K562 (cell line): Measurements from ENCODE around the gene PHF19. TPM values are rescaled to one million over a fixed set of nuclear protein-coding genes. Genes with fewer than 3 reads are reported as not detected.
A peak's percentile ranks its signal among the peaks of the same experiment; 100 is the strongest.

Experiments used
- ATAC-seq: fragments of 200-7000 bp; cut with Tn5 transposase; 3 replicates; pipeline ENCODE4 v1.9.1; 2020; ENCODE audit warnings: moderate library complexity
- BruUV-seq: library from RNA; stranded (reverse); fragments of 400-500 nt; replicated peaks from 2 replicates; lab custom pipeline; 2021; lab: Mats Ljungman, UMichigan
- CTCF ChIA-PET: fragments of 300-600 bp; formaldehyde crosslinking; extraction: SDS; loops from one replicate; lab custom pipeline; 2021; ENCODE audit warnings: low intra/inter-chr PET ratio; lab: Yijun Ruan, JAX
- POLR2A ChIA-PET: fragments of 300-600, 350-650 bp; sonication (Branson Sonifier 250); formaldehyde crosslinking; extraction: SDS; loops from one replicate; lab custom pipeline; 2021; ENCODE audit warnings: antibody characterized with exemption, inconsistent platforms; lab: Yijun Ruan, JAX
- DNase-seq, 4 experiments: peaks; one replicate each; pipeline versions ENCODE4 v3.0.0 to v3.0.0-alpha.2; 2011 to 2018; ENCODE audit warnings: low spot score in 3 of 4, mixed read lengths in 3 of 4; ENCODE audit errors: extremely low read depth in 1 of 4
- FAIRE-seq: peaks from 2 replicates; lab custom pipeline; 2011; peaks lifted over from hg19 to GRCh38; lab: Jason Lieb, UNC
- H2AFZ ChIP-seq: 2 replicates; pipeline ENCODE4 v1.6.0; 2011; ENCODE audit warnings: low read depth, low read length, control low read depth, inconsistent platforms
- H3K27ac ChIP-seq: fragments of 200-600 bp; 3 replicates; pipeline ENCODE4 v1.8.0; 2011; ENCODE audit warnings: low read depth, mild to moderate bottlenecking, control low read depth, inconsistent platforms, low read length, moderate library complexity, mixed read lengths; ENCODE audit errors: extremely low read depth
- H3K27me3 ChIP-seq, 2 experiments: fragments of 300-600 bp in 1 of 2; 2 replicates in 1 of 2; 3 replicates in 1 of 2; pipeline versions ENCODE4 v1.6.0 to v1.8.0; 2011; ENCODE audit warnings: inconsistent platforms in 2 of 2, low read length in 2 of 2, mild to moderate bottlenecking in 1 of 2, mixed read lengths in 1 of 2, moderate library complexity in 1 of 2; ENCODE audit not compliant: control insufficient read depth in 2 of 2, insufficient read depth in 2 of 2
- H3K36me3 ChIP-seq: fragments of 300-600 bp; 3 replicates; pipeline ENCODE4 v1.8.0; 2011; ENCODE audit warnings: mild to moderate bottlenecking, low read length, inconsistent platforms; ENCODE audit not compliant: control insufficient read depth, insufficient read depth
- H3K4me1 ChIP-seq, 2 experiments: fragments of 200-600 bp in 1 of 2; replicated peaks in 1 of 2; 2 replicates in 1 of 2; 3 replicates in 1 of 2; pipeline versions ENCODE4 v1.5.1 to v1.8.0; 2011; ENCODE audit warnings: inconsistent platforms in 2 of 2, low read length in 2 of 2, mild to moderate bottlenecking in 1 of 2, mixed read lengths in 1 of 2, moderate library complexity in 1 of 2; ENCODE audit not compliant: control insufficient read depth in 2 of 2, insufficient read depth in 2 of 2
- H3K4me2 ChIP-seq: 2 replicates; pipeline ENCODE4 v1.6.1; 2011; ENCODE audit warnings: low read length, control low read depth, inconsistent platforms, mixed read lengths; ENCODE audit not compliant: insufficient read depth
- H3K4me3 ChIP-seq: fragments of 200-600 bp; sonication (generic), shearing (Covaris generic); 2 replicates; pipeline ENCODE4 v1.5.1; 2016; ENCODE audit warnings: control low read depth, inconsistent platforms
- H3K79me2 ChIP-seq: fragments of 200-600 bp; 3 replicates; pipeline ENCODE4 v1.8.0; 2011; ENCODE audit warnings: low read length, inconsistent platforms; ENCODE audit not compliant: control insufficient read depth, insufficient read depth
- H3K9ac ChIP-seq, 2 experiments: 2 replicates each; pipeline versions ENCODE4 v1.6.0 to v1.6.1; 2011; ENCODE audit warnings: low read depth in 2 of 2, low read length in 2 of 2, control low read depth in 1 of 2, inconsistent platforms in 1 of 2, mild to moderate bottlenecking in 1 of 2, mixed read lengths in 1 of 2; ENCODE audit not compliant: insufficient read depth in 1 of 2
- H3K9me1 ChIP-seq: one replicate; pipeline ENCODE4 v1.6.0; 2011; ENCODE audit warnings: inconsistent platforms, mild to moderate bottlenecking, low read length, moderate library complexity; ENCODE audit not compliant: control insufficient read depth, insufficient read depth
- H3K9me3 ChIP-seq: replicated peaks from 2 replicates; pipeline ENCODE4 v1.5.1; 2011; ENCODE audit warnings: low read depth, low read length, inconsistent platforms; ENCODE audit not compliant: control insufficient read depth, insufficient read depth
- H4K20me1 ChIP-seq: replicated peaks from 2 replicates; pipeline ENCODE4 v1.6.1; 2011; ENCODE audit warnings: low read length, inconsistent platforms, mixed read lengths; ENCODE audit not compliant: control insufficient read depth, insufficient read depth
- CHD4 ChIP-seq: fragments of 200-600 bp; sonication (generic); IDR thresholded peaks from 3 replicates; pipeline ENCODE4 v1.6.1; 2012; ENCODE audit warnings: low read depth, mild to moderate bottlenecking, mixed read lengths, low read length, inconsistent platforms; ENCODE audit not compliant: insufficient read depth, insufficient replicate concordance, poor library complexity, severe bottlenecking
- EP400 ChIP-seq: fragments of 450-650 bp; IDR thresholded peaks from 2 replicates; pipeline ENCODE4 v1.6.1; 2017; ENCODE audit warnings: antibody characterized with exemption, mild to moderate bottlenecking, moderate library complexity
- GTF2A2 ChIP-seq: IDR thresholded peaks from 2 replicates; pipeline ENCODE4 v1.6.1; 2016; ENCODE audit warnings: mild to moderate bottlenecking, missing genetic modification characterization, missing compliant biosample characterization
- HDAC8 ChIP-seq: fragments of 450-650 bp; IDR thresholded peaks from 2 replicates; pipeline ENCODE4 v1.6.1; 2016; ENCODE audit warnings: mild to moderate bottlenecking, missing genetic modification characterization, moderate library complexity, missing compliant biosample characterization
- IFI16 ChIP-seq: fragments of 250-450 bp; sonication (Bioruptor Pico); IDR thresholded peaks from 2 replicates; pipeline ENCODE4 v2.1.2; 2022; ENCODE audit warnings: mild to moderate bottlenecking, inconsistent platforms
- RBM25 ChIP-seq: fragments of 200-400 bp; formaldehyde crosslinking; IDR thresholded peaks from 2 replicates; pipeline ENCODE4 v1.6.1; 2018; ENCODE audit warnings: low read length, low read depth, moderate library complexity; ENCODE audit not compliant: severe bottlenecking
- RCOR1 ChIP-seq, 2 experiments: IDR thresholded peaks; 2 replicates each; pipeline ENCODE4 v1.6.1; 2012; ENCODE audit warnings: low read depth in 2 of 2, low read length in 2 of 2, borderline replicate concordance in 1 of 2, improper control_type of control experiment in 1 of 2
- SMARCA5 ChIP-seq: fragments of 450-650 bp; IDR thresholded peaks from 2 replicates; pipeline ENCODE4 v1.6.1; 2016
- SREBF2 ChIP-seq: sonication (generic); formaldehyde crosslinking; IDR thresholded peaks from 2 replicates; pipeline ENCODE4 v1.4.0; 2020; ENCODE audit warnings: mild to moderate bottlenecking, missing genetic modification reagents
- TSC22D4 ChIP-seq: fragments of 450-650 bp; IDR thresholded peaks from 2 replicates; pipeline ENCODE4 v1.6.1; 2016; ENCODE audit warnings: missing genetic modification characterization, missing biosample characterization, control low read depth
- ZFP36 ChIP-seq: fragments of 150-350 bp; IDR thresholded peaks from 2 replicates; pipeline ENCODE4 v1.6.1; 2018; ENCODE audit warnings: low read length, low read depth; ENCODE audit not compliant: partially characterized antibody
- ZFPM2 ChIP-seq: fragments of 250-450 bp; sonication (Bioruptor Pico); IDR thresholded peaks from 2 replicates; pipeline ENCODE4 v1.5.1; 2022; ENCODE audit warnings: mild to moderate bottlenecking
- ZNF165 ChIP-seq: fragments of 250-450 bp; sonication (Bioruptor Pico); IDR thresholded peaks from 2 replicates; pipeline ENCODE4 v1.4.0; 2020; ENCODE audit warnings: borderline replicate concordance
- ZNF512 ChIP-seq: IDR thresholded peaks from 2 replicates; pipeline ENCODE4 v1.6.1; 2016; ENCODE audit warnings: missing genetic modification characterization, missing compliant biosample characterization
- WGBS: fragments of 100-300 bp; shearing (Covaris generic); methylation state at CpG from one replicate; pipeline ENCODE4 v1.1.6; 2016; ENCODE audit warnings: low coverage, mixed read lengths; ENCODE audit not compliant: insufficient coverage; ENCODE audit errors: missing lambda C conversion rate; 5-methylcytosine and 5-hydroxymethylcytosine counted together
- in situ Hi-C: fragments of 300-500 bp; cut with MboI; formaldehyde crosslinking; loops from 4 replicates; pipeline ENCODE4 v1.15.0; 2018; ENCODE audit warnings: inconsistent platforms, mixed read lengths
- intact Hi-C: fragments of 100-400 bp; cut with micrococcal nuclease; formaldehyde crosslinking; loops from 2 replicates; pipeline ENCODE4 v1.14.2; 2022
- polyA plus RNA-seq, 8 experiments: library from polyadenylated mRNA; depleted of rRNA in 4 of 8; stranded (reverse) in 5 of 8; unstranded in 3 of 8; fragments of >200 nt; fragmentation: Nextera tagmentation in 2 of 8; fragmentation: Illumina TruSeq in 1 of 8; extraction: Ambion mirVana in 2 of 8; extraction: Trizol in 1 of 8; gene quantifications; 2 replicates each; pipeline versions ENCODE4 v1.2.1 to v1.2.3, GENCODE V29; 2011 to 2014; ENCODE audit warnings: inconsistent platforms in 1 of 8, missing spikeins in 1 of 8
- total RNA-seq, 7 experiments: library from RNA; depleted of rRNA in 6 of 7; stranded (reverse); fragments of >200 nt in 6 of 7; fragmentation: Illumina TruSeq in 2 of 7; extraction: Trizol in 2 of 7; gene quantifications; 2 replicates each; pipeline versions ENCODE4 v1.2.1 to v1.2.3, GENCODE V29; 2011 to 2021; ENCODE audit warnings: low replicate concordance in 1 of 7

The PHF19 gene
- total and polyA plus RNA-seq, 9 of the 15 experiments (the other 6 are each of a cell fraction or from before 2014, with no cell fraction given) = 95.8 to 403 (median 255) TPM

GRCh38 chr9:120898396-120898795 lies 21.4 kb upstream of the PHF19 start:
- H3K4me2 ChIP-seq = no peak overlapping the region
- no peaks in the 10 kb centered on the region for H3K79me2 ChIP-seq
- in situ Hi-C loops (no loop called here), intact Hi-C loops (loop anchor here (5.0 kb wide), 1 partner anchor 71 kb away; no protein-coding TSS in a partner anchor)
- no TSS peak for BruUV-seq
- H4K20me1 ChIP-seq = no peaks in the 10 kb centered on the region
- peaks cover 47 to 49% of the 10 kb centered on the region in 2 experiments for H3K4me1 ChIP-seq
- TF ChIP-seq SMARCA5 = no peak
- TF ChIP-seq EP400 = no peak
- no peak for TF ChIP-seq SREBF2
- no peak for TF ChIP-seq IFI16 (CRISPR knock-in tag)
- TF ChIP-seq ZNF165 = no peak
- TF ChIP-seq ZFPM2 = no peak
- FAIRE-seq (no peak), DNase-seq (peak in 1 of 4 experiments; percentile 13), ATAC-seq (no peak)
- H3K36me3 ChIP-seq = no peaks in the 10 kb centered on the region
- 74% methylated on average over 3 of the region's 3 CpGs for WGBS
- peak overlapping the region; percentile 60 for H2AFZ ChIP-seq
- no peaks in the 10 kb centered on the region for H3K27me3 ChIP-seq
- peak overlapping the region; percentile 2; the same call in 1 of the 3 replicates for H3K27ac ChIP-seq
- ChIA-PET POLR2A (interaction anchor here (7.8 to 22.9 kb wide), 2 partner anchors 11 to 24 kb away, joined by 91 to 464 read pairs; partner anchors contain the start of gene PHF19), CTCF (no interaction called here)
- H3K4me3 ChIP-seq = no peak overlapping the region
- H3K9ac ChIP-seq = peak overlapping the region in 1 of 2 experiments; percentile 4; a peak in 2 of 4 replicates
- no peaks in the 10 kb centered on the region for H3K9me3 ChIP-seq
- H3K9me1 ChIP-seq = no peaks in the 10 kb centered on the region

- WGBS = 96% methylated on average over 2 of the region's 2 CpGs
- H4K20me1 ChIP-seq = no peaks in the 10 kb centered on the region
- peak overlapping the region in 1 of 2 experiments; percentile 13; a peak in 1 of 4 replicates for H3K9ac ChIP-seq
- peak overlapping the region; percentile 40; the same call in 2 of the 3 replicates for H3K27ac ChIP-seq
- no peaks in the 10 kb centered on the region for H3K9me1 ChIP-seq
- H3K4me1 ChIP-seq = peaks cover 56 to 66% of the 10 kb centered on the region in 2 experiments
- FAIRE-seq = no peak
- BruUV-seq = no TSS peak
- intact Hi-C loops (loop anchor here (5.0 kb wide), 1 partner anchor 69 kb away; no protein-coding TSS in a partner anchor), in situ Hi-C loops (no loop called here)
- no peaks in the 10 kb centered on the region for H3K27me3 ChIP-seq
- DNase-seq = peak in 1 of 4 experiments; percentile 27
- ChIA-PET POLR2A (interaction anchor here (0.6 to 22.9 kb wide), 7 partner anchors 10 to 102 kb away, joined by 3 to 464 read pairs (median 6); partner anchors contain the start of genes FBXW2 and PHF19), CTCF (no interaction called here)
- H3K79me2 ChIP-seq = no peaks in the 10 kb centered on the region
- H3K4me2 ChIP-seq = no peak overlapping the region
- no peaks in the 10 kb centered on the region for H3K9me3 ChIP-seq
- H3K4me3 ChIP-seq = no peak overlapping the region
- ATAC-seq = no peak
- H2AFZ ChIP-seq = peak overlapping the region; percentile 27; the same call in 1 of the 2 replicates
- H3K36me3 ChIP-seq = no peaks in the 10 kb centered on the region
- TF ChIP-seq CHD4 = peak; percentile 97
- TF ChIP-seq RCOR1 (IDR thresholded peaks at IDR 0.05; ENCODE audit: borderline replicate concordance in 1 of 2, low read depth in 2 of 2, low read length in 2 of 2) = peak; percentile 53 to 95
- no peak for TF ChIP-seq TSC22D4 (tag)
- TF ChIP-seq ZFP36 = peak; percentile 10
- TF ChIP-seq ZNF512 (tag) = peak; percentile 43; the same call in 1 of the 2 replicates
- 0 out of 2 replicates have a peak, but pooled peaks have one; percentile 51 for TF ChIP-seq HDAC8
- TF ChIP-seq GTF2A2 (tag) = 0 out of 2 replicates have a peak, but pooled peaks have one; percentile 32
- peak; percentile 100 for TF ChIP-seq RBM25
These were observed 19.0 kb upstream of the PHF19 start for GRCh38 chr9:120895951-120896350.
